GM23338 (cell line): ENCODE measurements around the gene KRT17.

ENCODE experiments used
- CREB1 ChIP-seq: fragments of 250-450 bp; sonication (Bioruptor Pico); IDR thresholded peaks from 2 replicates; pipeline ENCODE4 v1.5.0; 2020; ENCODE audit warnings: low read depth, mild to moderate bottlenecking, moderate library complexity
- EZH2 ChIP-seq: fragments of 200-600 bp; sonication (generic); IDR thresholded peaks from one replicate; pipeline ENCODE4 v1.8.0; 2017; ENCODE audit warnings: antibody characterized with exemption, mild to moderate bottlenecking, low read depth; ENCODE audit not compliant: unreplicated experiment
- EZH2phosphoT487 ChIP-seq: fragments of 200-600 bp; sonication (generic); IDR thresholded peaks from one replicate; pipeline ENCODE4 v1.8.1; 2018; ENCODE audit warnings: antibody characterized with exemption; ENCODE audit not compliant: unreplicated experiment
- JUNB ChIP-seq: IDR thresholded peaks from one replicate; pipeline ENCODE4 v1.6.1; 2016; ENCODE audit warnings: antibody characterized with exemption; ENCODE audit not compliant: unreplicated experiment
- NANOG ChIP-seq: IDR thresholded peaks from 2 replicates; pipeline ENCODE4 v1.6.1; 2016; ENCODE audit warnings: antibody characterized with exemption, borderline replicate concordance
- POLR2AphosphoS5 ChIP-seq: IDR thresholded peaks from 2 replicates; pipeline ENCODE4 v1.6.1; 2016; ENCODE audit warnings: antibody characterized with exemption, low read depth
- STAT1 ChIP-seq: IDR thresholded peaks from one replicate; pipeline ENCODE4 v1.6.1; 2016; ENCODE audit warnings: antibody characterized with exemption; ENCODE audit not compliant: unreplicated experiment
- TF ChIP-seq, protein P1 (sequence below), 2 experiments: fragments of 200-600 bp in 1 of 2; sonication (generic) in 1 of 2; conservative IDR thresholded peaks; 2 replicates each; pipeline versions ENCODE4 v1.5.1 to v1.6.1; 2016 to 2017; ENCODE audit warnings: antibody characterized with exemption in 2 of 2, low read depth in 2 of 2, mild to moderate bottlenecking in 2 of 2, moderate library complexity in 1 of 2
- TF ChIP-seq, protein P2 (sequence below): IDR thresholded peaks from one replicate; pipeline ENCODE4 v1.6.1; 2018; ENCODE audit warnings: antibody characterized with exemption; ENCODE audit not compliant: unreplicated experiment
- TF ChIP-seq, protein P3 (sequence below): IDR thresholded peaks from 2 replicates; pipeline ENCODE4 v1.6.1; 2016; ENCODE audit warnings: antibody characterized with exemption
- TF ChIP-seq, protein P4 (sequence below): fragments of 250-450 bp; sonication (Bioruptor Pico); IDR thresholded peaks from 2 replicates; pipeline ENCODE4 v1.5.0; 2020; ENCODE audit warnings: mild to moderate bottlenecking, moderate library complexity

DNA sequence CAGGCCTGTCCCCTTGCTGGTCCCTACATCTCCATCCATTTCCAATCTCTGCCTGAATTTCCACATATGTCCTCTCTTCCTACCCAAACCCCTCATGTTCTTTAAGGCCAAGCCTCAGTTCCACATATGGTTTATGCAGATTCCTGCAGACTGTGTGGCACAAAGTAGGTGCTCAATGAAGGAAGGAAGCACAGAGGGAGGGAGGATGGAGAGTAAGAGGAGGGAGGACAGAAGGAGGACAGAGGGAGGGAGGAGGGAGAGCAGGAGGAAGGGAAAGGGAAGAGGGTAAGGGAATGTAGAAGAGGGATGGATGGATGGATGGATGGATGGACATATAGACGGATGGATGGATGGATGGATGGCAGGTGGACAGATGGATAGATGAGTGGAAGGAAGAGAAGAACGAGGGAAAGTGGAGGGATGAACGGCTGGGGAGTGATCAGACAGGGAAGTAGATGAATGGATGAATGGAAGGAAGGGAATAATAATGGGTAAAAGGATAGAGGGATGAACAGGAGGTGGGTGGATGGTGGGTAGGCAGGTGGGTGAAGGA lies 29.9 kb downstream of the KRT17 start:
- TF ChIP-seq, protein P1, sequence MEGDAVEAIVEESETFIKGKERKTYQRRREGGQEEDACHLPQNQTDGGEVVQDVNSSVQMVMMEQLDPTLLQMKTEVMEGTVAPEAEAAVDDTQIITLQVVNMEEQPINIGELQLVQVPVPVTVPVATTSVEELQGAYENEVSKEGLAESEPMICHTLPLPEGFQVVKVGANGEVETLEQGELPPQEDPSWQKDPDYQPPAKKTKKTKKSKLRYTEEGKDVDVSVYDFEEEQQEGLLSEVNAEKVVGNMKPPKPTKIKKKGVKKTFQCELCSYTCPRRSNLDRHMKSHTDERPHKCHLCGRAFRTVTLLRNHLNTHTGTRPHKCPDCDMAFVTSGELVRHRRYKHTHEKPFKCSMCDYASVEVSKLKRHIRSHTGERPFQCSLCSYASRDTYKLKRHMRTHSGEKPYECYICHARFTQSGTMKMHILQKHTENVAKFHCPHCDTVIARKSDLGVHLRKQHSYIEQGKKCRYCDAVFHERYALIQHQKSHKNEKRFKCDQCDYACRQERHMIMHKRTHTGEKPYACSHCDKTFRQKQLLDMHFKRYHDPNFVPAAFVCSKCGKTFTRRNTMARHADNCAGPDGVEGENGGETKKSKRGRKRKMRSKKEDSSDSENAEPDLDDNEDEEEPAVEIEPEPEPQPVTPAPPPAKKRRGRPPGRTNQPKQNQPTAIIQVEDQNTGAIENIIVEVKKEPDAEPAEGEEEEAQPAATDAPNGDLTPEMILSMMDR (conservative IDR thresholded peaks at IDR 0.05; ENCODE audit: low read depth in 2 of 2) = no peak
- TF ChIP-seq POLR2AphosphoS5 = no peak
- TF ChIP-seq, protein P2, sequence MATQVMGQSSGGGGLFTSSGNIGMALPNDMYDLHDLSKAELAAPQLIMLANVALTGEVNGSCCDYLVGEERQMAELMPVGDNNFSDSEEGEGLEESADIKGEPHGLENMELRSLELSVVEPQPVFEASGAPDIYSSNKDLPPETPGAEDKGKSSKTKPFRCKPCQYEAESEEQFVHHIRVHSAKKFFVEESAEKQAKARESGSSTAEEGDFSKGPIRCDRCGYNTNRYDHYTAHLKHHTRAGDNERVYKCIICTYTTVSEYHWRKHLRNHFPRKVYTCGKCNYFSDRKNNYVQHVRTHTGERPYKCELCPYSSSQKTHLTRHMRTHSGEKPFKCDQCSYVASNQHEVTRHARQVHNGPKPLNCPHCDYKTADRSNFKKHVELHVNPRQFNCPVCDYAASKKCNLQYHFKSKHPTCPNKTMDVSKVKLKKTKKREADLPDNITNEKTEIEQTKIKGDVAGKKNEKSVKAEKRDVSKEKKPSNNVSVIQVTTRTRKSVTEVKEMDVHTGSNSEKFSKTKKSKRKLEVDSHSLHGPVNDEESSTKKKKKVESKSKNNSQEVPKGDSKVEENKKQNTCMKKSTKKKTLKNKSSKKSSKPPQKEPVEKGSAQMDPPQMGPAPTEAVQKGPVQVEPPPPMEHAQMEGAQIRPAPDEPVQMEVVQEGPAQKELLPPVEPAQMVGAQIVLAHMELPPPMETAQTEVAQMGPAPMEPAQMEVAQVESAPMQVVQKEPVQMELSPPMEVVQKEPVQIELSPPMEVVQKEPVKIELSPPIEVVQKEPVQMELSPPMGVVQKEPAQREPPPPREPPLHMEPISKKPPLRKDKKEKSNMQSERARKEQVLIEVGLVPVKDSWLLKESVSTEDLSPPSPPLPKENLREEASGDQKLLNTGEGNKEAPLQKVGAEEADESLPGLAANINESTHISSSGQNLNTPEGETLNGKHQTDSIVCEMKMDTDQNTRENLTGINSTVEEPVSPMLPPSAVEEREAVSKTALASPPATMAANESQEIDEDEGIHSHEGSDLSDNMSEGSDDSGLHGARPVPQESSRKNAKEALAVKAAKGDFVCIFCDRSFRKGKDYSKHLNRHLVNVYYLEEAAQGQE = no peak
- no peak for TF ChIP-seq EZH2
- TF ChIP-seq CREB1 (CRISPR knock-in tag) = no peak
- TF ChIP-seq, protein P3, sequence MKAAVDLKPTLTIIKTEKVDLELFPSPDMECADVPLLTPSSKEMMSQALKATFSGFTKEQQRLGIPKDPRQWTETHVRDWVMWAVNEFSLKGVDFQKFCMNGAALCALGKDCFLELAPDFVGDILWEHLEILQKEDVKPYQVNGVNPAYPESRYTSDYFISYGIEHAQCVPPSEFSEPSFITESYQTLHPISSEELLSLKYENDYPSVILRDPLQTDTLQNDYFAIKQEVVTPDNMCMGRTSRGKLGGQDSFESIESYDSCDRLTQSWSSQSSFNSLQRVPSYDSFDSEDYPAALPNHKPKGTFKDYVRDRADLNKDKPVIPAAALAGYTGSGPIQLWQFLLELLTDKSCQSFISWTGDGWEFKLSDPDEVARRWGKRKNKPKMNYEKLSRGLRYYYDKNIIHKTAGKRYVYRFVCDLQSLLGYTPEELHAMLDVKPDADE = no peak
- TF ChIP-seq EZH2phosphoT487 = no peak
- no peak for TF ChIP-seq JUNB
- no peak for TF ChIP-seq STAT1
- TF ChIP-seq NANOG = no peak
- TF ChIP-seq, protein P4, sequence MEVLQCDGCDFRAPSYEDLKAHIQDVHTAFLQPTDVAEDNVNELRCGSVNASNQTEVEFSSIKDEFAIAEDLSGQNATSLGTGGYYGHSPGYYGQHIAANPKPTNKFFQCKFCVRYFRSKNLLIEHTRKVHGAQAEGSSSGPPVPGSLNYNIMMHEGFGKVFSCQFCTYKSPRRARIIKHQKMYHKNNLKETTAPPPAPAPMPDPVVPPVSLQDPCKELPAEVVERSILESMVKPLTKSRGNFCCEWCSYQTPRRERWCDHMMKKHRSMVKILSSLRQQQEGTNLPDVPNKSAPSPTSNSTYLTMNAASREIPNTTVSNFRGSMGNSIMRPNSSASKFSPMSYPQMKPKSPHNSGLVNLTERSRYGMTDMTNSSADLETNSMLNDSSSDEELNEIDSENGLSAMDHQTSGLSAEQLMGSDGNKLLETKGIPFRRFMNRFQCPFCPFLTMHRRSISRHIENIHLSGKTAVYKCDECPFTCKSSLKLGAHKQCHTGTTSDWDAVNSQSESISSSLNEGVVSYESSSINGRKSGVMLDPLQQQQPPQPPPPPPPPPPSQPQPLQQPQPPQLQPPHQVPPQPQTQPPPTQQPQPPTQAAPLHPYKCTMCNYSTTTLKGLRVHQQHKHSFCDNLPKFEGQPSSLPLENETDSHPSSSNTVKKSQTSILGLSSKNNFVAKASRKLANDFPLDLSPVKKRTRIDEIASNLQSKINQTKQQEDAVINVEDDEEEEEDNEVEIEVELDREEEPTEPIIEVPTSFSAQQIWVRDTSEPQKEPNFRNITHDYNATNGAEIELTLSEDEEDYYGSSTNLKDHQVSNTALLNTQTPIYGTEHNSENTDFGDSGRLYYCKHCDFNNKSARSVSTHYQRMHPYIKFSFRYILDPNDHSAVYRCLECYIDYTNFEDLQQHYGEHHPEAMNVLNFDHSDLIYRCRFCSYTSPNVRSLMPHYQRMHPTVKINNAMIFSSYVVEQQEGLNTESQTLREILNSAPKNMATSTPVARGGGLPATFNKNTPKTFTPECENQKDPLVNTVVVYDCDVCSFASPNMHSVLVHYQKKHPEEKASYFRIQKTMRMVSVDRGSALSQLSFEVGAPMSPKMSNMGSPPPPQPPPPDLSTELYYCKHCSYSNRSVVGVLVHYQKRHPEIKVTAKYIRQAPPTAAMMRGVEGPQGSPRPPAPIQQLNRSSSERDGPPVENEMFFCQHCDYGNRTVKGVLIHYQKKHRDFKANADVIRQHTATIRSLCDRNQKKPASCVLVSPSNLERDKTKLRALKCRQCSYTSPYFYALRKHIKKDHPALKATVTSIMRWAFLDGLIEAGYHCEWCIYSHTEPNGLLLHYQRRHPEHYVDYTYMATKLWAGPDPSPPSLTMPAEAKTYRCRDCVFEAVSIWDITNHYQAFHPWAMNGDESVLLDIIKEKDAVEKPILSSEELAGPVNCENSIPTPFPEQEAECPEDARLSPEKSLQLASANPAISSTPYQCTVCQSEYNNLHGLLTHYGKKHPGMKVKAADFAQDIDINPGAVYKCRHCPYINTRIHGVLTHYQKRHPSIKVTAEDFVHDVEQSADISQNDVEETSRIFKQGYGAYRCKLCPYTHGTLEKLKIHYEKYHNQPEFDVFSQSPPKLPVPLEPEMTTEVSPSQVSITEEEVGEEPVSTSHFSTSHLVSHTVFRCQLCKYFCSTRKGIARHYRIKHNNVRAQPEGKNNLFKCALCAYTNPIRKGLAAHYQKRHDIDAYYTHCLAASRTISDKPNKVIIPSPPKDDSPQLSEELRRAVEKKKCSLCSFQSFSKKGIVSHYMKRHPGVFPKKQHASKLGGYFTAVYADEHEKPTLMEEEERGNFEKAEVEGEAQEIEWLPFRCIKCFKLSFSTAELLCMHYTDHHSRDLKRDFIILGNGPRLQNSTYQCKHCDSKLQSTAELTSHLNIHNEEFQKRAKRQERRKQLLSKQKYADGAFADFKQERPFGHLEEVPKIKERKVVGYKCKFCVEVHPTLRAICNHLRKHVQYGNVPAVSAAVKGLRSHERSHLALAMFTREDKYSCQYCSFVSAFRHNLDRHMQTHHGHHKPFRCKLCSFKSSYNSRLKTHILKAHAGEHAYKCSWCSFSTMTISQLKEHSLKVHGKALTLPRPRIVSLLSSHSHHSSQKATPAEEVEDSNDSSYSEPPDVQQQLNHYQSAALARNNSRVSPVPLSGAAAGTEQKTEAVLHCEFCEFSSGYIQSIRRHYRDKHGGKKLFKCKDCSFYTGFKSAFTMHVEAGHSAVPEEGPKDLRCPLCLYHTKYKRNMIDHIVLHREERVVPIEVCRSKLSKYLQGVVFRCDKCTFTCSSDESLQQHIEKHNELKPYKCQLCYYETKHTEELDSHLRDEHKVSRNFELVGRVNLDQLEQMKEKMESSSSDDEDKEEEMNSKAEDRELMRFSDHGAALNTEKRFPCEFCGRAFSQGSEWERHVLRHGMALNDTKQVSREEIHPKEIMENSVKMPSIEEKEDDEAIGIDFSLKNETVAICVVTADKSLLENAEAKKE (CRISPR knock-in tag) = no peak
